ENCODE results near the gene SBK3. TPM values are rescaled to one million over a fixed set of nuclear protein-coding genes. Genes with fewer than 3 reads are reported as not detected.
"Not testable (repeated sequence)": the region's sequence is repeated elsewhere in the genome, so short reads cannot be mapped to it uniquely, and the experiment has no call there.

The SBK3 gene
- total RNA-seq, 1 donor from 2014 or later, result 1.7 TPM

DNA sequence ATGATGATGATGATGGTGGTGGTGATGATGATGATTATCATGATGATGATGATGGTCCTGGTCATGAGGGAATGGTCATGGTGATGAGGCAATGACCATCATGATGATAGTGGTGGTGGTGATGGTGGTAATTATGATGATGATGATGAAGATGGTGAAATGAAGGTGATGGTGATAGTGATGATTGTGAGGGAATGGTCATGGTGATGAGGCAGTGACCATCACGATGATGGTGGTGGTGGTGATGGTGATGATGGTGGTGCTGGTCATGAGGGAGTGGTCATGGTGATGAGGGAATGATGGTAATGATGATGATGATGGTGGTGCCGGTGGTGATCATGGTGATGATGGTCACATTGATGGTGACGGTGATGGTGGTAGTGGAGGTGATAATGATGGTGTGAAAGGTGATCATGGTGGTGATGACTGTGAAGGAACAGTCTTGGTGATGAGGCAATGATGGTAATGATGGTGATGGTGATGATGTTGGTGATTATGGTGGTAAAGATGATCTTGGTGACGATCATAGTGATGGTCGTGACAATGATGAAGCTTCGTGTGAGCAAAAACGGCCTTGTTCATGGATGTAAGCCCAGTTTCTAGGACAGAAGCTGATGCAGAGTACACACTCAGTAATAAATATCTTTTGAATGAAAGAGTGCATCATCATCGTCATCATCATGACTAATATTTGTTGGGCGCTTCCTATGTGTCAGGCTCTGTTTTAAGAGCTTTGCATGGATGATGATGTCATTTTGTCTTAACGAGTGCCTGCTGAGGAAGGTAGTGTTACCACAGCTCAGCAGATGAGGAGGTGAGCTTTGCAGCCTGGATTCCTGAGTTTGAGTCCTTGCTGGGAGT is 25.7 kb downstream of the SBK3 start:
- no peak for DNase-seq (ENCODE audit: low spot score)

DNA sequence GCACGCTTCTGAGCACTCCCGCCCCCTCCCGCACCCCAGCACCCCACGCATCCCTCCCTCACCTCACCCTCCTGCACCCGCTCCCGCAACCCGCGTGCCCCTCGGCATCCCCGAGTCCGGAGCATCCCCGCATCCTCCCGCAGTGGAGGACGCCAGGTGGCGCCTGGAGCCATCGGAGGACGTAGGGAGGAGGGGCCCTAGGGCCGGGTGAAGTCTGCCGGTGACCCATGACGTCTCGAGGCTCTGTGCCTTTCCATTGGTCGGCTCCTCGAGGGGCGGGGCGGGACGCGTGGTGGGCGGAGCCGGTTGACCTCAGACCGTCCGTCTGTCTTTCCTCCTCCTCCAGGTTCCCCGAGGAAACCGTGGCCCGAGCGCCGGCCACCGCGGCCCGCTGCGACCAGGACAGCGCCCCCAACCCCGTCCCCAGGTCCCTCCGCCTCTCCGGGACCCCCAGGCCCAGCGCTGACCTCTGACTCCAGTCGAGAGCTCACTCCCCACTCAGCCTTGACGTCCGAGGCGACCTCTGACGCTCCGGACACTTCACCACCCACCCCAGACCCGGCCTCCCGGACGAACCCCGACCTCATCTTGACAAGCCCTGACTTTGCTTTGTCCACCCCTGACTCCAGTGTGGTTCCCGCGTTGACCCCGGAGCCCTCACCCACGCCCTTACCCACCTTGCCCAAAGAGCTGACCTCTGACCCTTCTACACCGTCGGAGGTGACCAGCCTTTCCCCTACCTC is 28.3 kb downstream of the SBK3 start:
- peak; percentile 98 for DNase-seq (ENCODE audit: low spot score)

DNA sequence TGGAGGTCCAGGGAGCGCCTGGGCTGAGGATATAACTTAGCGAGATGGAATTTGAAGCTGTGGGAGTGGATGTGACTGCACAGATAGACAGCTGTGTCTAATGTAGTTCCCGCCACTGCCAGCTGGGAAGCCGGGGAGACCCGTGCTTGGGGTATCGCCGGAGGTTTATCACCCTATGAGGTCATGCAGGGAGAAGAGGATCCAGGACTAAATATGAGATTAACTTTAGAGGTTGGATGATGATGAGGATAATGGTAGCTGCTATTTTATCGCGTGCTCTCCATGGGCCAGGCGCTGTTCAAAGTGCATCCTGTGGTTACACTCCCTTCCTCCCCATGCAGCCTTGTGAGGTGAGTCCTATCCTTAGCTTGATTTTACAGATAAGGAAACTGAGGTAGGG is 37.2 kb downstream of the SBK3 start:
- DNase-seq (ENCODE audit: low spot score), result no peak

DNA sequence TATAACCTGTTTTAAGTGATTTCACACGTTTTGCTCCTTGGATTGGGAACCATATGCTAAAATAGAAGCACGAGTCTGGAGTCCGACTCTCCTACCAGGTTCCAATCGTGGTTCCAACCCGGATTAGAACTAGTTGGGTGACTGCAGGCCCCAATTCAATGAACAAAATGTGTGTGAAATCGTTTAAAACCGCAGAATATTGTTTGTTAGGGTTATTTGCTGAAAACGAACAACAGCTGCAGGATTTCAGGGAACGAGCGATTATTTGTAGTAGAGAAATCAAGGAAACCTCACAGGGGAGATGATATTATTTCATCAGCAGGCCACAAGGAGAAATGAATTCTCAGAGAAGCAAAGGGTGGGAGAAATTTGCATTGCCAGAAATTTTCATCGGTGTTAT is 40.4 kb downstream of the SBK3 start:
- no peak for DNase-seq (ENCODE audit: low spot score)

DNA sequence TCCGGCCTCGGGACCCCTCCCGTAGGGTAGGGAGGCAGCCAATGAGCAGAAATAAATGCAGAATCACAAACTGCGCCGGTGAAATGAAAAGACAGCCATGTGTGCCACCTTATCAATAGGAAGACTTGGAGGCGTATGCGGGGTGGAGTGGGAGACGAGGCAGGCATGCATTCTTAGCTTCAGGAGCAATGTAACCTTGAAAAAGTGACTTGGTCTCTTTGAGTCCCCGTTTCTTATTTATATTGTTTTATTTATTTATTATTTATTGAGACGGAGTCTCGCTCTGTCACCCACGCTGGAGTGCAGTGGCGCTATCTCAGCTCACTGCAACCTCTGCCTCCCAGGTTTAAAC is 41.1 kb downstream of the SBK3 start:
- no peak for DNase-seq (ENCODE audit: low spot score)

DNA sequence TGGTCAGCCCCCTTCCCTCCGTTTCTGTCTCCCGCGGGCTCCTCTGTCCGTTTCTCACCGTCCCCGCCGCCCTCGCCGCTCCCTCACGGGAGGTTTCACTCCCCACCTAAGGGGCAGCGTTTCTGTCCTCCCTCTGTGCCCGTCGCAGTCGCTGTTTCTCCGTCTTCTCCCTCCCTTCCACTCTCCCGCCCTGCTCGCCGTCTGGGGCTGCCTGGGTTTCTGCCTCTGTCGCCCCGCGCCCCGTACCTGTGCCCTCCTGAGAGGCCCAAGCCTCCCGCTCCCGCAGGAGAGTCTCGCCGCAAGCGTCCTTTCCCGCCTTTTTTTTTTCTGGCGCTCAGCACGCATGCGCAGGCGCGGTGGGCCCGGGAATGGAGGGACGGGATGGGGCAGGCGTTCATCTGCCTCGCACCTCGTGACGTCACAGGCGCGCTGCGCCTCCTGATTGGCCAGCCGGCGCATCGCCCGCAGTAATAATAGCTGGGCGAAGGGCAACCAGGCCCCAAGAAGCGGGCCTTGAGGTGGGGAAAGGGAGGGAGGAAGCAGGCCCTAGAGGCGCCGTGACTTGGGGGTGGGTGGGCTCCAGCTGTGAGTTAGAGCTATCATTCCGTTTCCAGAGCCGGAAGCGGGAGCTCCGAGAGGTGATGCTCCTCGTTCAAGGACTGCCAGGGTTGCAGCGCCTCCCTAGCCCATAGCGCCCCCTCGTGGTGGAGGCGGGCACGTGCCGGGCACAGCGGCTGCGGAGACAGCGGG is 41.7 kb downstream of the SBK3 start:
- DNase-seq (ENCODE audit: low spot score), result peak; percentile 97

DNA sequence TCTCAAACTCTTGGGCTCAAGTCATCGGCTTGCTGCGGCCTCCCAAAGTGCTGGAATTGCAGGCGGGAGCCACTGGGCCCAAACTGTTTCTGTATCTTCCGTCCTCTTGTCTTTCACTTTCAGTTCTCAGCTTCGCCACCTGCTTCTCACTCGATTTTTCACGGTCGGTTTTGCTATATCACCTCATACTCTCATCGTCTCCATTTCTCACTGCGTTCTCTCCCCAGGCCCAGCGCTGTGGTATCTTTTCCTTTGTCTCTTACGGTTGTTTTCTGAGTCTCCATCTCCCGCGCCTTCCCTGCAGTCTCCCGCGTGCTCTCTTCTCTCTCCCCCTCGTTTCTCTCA is 42.2 kb downstream of the SBK3 start:
- no peak for DNase-seq (ENCODE audit: low spot score)

DNA sequence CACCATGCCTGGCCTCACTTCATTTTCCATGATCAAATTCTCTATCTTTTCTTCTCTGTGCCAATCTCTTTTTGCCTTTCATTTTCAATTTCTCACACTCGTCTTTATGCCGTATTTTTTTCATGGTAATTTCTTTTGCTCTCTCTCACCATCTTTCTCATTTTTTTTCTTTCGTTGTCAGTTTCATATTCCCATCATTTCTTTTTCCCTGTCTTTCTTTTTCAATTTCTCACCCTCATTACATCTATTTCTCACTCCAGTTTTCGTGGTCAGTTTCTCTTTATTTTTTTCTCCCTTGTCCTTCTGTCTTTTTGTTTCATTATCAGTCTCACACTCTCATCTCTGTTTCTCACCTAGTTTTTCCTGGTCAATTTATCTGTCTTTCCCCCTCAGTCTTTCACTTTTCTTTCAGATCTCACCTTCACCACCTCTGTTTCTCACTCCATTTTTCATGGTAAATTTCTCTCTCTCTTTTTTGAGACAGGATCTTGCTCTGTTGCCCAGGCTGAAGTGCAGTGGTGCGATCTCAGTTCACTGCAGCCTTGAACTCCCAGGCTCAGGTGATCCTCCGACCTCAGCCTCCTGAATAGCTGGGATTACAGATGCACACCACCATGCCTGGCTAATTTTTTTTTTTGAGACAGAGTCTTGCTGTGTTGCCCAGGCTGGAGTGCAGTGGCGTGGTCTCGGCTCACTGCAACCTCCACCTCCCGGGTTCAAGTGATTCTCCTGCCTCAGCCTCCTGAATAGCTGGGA is 43.0 kb downstream of the SBK3 start:
- DNase-seq (ENCODE audit: low spot score), result no peak

DNA sequence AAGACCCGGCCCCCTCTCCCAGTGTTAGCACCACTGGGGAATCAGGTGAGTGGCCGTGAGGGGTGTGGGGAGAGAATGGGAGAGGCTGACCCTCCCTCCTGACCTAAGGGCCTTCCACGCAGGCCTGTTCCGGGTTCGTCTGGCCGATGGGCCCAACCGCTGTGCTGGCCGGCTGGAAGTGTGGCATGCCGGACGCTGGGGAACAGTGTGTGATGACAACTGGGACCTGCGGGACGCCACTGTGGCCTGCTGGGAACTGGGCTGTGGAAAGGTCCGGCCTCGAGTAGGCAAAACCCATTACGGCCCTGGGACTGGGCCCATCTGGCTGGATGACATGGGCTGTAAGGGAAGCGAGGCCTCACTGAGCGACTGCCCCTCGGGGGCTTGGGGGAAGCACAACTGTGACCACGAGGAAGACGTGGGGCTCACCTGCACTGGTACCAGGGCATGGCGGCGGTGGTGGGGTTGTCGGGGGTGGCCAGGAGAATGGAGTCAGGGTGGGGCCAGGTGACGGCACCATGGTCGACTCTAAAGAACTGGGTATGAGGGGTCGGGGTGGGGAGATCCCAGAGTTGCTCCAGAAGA is 44.9 kb downstream of the SBK3 start:
- DNase-seq (ENCODE audit: low spot score), result no peak

DNA sequence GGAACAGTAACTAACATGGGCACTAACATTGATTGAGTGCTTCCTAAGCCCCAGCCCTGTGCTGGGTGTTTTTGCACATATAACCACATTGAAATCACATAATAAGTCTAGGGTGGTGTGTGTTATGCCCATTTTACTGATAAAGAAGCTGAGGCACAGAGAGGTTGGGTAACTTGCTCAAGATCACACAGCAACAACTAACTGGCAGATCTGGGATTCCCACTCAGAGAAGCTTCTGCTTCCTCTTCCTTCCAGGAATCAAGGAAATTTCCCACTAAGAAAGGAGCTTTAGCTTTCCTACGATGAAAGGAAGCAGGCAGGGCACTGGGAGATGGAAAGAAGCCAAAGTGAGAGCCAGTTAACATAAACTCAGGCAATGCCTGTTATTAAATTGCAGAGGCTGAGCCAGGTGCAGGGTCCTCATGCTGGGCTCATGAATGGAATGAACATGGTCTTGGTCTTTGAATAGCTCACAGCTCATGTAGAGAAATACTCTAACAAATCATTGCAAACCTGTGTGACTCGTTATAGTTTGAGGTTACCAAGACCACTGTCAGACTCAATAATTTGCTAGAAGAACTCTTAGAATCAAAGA is 47.0 kb downstream of the SBK3 start:
- DNase-seq (ENCODE audit: low spot score), result no peak

DNA sequence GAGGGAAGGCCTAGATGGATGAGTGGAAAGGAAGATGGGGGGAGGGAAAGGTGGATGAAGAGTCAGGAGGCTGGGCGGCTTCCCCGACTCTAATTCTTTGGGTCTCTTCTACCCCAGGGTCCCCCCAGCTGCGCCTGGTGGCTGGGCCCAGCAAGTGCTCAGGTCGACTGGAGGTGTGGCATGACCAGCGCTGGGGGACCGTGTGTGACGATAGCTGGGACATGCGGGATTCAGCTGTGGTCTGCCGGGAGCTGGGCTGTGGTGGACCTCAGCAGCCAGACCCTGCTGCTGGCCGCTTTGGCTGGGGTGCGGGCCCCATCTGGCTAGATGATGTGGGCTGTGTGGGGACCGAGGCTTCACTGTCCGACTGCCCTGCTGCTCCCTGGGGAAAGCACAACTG is 47.6 kb downstream of the SBK3 start:
- DNase-seq (ENCODE audit: low spot score), result no peak

DNA sequence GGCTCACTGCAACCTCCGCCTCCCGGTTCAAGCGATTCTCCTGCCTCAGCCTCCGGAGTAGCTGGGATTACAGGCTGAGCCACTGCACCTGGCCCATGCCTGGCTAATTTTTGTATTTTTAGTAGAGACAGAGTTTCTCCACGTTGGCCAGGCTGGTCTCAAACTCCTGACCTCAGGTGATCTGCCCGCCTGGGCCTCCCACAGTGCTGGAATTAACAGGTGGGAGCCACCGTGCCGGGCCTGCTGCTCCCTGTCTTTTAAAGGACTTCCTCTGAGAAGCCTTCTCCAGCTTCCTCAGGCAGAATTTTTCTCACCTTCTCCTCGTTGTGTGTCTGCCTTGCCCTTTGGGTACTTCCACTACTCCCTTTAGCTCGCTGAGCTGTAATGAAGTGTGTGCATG is 48.5 kb downstream of the SBK3 start:
- DNase-seq (ENCODE audit: low spot score), result not testable (repeated sequence)

DNA sequence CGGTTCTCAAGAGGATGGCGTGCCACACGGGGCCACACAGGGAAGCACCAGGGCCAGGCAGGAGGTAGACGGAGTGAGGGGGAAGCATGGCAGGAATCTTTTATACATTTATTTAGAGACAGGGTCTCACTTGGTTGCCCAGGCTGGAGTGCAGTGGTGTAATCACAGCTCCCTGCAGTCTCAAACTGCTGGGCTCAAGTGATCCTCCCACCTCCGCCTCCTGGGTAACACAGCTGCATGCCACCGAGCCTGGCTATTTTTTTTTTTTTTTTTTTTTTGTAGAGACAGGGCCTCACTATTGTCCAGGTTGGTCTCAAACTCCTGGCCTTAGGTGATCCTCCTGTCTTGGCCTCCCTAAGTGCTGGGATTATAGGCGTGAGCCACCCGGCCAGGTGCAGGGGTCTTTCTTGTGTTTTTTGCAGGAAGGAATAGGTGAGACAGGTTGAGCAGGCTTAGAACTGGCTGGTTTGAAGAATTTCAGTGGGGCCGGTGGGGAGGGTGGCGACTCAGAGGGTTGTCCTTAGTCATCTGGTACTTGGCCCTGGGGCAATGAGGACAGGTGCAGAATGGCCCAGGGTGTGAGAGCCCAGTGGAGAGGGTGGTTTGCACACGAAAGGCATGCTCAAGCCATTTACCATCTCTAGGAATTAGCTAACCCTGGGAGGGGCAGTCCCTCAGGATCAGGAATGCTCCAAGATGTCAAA is 49.5 kb downstream of the SBK3 start:
- no peak for DNase-seq (ENCODE audit: low spot score)

DNA sequence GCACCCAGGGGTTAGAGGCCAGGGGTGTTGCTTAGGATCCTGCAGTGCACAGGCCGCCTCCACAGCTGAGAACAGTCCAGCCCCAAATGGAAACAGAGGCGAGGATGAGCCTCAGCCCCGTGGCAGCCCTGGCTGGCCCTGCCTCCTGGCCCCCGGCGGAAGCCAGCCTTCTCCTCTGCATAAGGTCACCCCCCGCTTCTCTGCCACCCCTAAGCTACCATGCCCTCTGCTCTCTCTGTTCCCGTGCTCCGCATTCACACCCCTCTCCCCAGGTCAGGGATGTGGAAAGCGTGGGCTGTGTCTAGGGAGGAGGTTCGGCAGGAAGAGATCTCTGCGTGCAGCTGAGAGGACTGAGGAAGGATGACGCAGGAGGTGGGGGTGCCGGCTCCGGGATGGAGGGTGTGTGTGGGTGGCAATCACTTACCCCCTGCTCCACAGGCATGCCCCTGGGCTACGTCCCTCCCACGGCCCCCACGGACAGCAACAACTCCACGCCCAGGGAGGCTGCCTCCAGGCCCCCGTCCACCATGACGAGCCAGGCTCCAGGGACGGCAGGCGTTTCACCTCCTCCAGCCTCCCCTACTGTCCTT is 51.1 kb downstream of the SBK3 start:
- no peak for DNase-seq (ENCODE audit: low spot score)

DNA sequence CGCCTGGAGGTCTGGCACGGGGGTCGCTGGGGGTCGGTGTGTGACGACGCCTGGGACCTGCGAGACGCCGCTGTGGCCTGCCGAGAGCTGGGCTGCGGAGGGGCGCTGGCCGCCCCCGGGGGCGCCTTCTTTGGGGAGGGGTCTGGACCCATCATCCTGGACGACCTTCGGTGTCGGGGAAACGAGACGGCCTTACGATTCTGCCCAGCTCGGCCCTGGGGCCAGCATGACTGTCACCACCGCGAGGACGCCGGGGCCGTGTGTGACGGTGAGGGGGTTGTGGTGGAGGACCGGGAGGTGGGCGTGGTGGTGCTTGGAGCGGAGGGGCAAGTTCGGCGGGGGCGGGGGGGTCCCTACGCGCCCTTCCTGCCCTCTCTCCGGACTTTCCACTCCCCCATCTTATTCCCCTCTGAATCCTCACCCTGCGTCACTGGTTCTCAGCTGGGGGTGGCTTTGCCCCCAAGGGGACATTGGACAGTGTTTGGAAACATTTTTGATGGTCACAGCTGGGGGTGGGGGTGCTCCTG is 51.6 kb downstream of the SBK3 start:
- DNase-seq (ENCODE audit: low spot score), result no peak

DNA sequence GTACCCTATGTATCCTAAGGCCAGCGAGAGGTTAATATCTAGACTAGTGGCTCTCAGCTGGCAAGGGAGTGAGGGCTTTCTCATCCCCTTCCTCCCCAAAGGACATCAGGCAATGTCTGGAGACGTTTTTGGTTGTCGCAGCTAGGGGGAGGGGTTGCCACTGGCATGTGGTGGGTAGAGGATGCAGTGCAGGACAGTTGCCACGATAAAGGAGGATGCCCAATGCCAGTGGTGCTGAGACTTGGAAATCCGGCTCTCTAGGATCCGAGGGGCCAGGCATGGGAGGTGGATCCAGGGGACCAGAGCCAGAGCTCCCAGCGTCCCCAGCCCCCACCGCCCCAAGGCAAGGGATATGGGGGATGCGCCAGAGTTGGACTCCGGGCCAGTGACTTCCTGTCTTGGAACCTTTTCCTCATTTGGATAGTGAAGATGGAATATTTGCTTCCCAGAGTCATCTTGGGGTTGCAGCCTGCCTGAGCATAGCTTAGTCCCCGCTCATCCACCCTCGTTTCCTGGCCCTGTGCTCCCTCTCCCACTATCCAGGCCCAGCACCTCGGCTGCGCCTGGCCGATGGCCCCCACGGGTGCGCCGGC is 52.2 kb downstream of the SBK3 start:
- DNase-seq (ENCODE audit: low spot score), result no peak

DNA sequence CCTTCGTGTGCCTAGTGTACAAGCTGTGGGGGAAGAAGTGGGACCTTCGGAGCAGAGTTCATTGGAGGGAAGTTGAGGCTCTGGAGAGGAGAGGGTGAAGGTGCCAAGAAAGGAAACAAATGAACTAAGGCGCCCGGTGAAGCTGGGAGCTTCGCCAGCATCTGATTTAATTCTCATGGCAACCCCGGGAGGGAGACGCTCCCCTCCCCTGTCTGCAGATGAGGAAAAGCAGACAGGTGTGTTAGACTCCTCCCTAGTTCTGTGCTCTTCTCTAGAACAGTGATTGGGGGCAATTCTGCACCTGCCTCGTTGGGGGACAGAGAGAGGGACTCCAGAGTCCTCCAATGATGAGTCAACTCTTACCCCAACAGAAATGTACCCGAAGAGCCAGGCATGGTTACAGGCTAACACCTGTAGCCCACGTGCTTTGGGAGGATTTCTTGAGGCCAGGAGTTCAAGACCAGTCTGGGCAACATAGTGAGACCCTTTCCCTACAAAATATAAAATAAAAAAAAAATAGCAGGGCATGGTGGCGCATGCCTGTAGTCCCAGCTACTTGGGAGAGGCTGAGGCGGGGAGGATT is 52.9 kb downstream of the SBK3 start:
- no peak for DNase-seq (ENCODE audit: low spot score)

DNA sequence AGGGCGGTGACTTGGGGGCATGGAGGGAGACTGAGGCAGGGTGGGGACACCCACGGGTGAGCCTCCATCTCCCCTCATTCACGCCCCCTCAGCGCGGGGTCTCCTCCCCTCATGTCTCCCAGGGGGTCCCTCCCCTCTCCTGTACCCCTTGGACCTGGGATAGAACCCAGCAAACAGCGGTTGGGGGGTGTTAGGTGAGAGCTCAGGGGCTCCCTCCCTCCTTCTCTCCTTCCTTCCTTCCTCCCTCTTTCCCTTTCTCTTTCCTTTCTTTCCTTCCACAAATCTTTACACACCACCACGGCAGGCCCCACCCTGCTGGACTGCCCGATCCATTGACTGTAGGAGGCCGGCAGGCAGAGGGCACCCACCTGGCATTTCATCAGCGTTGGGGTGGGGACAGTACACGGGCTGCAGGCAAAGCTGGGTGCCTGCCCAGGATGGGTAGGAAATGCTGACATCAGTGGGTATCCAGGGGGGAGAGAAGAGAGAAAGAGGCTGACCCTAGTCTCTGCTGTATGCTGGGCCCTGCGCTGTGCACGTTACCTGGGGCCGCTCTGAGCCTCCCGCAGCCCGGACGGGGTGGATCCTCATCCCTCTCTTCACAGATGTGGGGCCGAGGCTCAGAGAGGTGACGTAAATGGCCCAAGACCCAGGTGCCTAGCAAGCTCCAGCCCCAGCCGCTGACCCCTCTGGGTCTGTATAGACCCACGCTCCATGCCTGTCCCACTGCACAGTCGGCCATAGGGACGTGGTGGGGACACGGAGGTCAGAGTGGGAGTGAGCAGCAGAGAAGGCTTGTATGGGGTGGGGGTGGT is 53.6 kb downstream of the SBK3 start:
- no peak for DNase-seq (ENCODE audit: low spot score)

All from mesenteric fat pad (tissue), 1 donor.